Loucy (cell line): Measurements from ENCODE around the gene ETV2.

Source experiments
- H2AFZ ChIP-seq: fragments of 200-600 bp; sonication (generic); 2 replicates; pipeline ENCODE4 v1.6.0; 2016; ENCODE audit warnings: antibody characterized with exemption, mild to moderate bottlenecking, low read length, moderate library complexity
- H3F3A ChIP-seq: fragments of 200-600 bp; 2 replicates; pipeline ENCODE4 v1.6.0; 2016; ENCODE audit warnings: antibody characterized with exemption, low read depth, mild to moderate bottlenecking
- H3K27me3 ChIP-seq: fragments of 200-600 bp; sonication (generic); 2 replicates; pipeline ENCODE4 v1.6.1; 2014; ENCODE audit warnings: low read length, mild to moderate bottlenecking; ENCODE audit not compliant: insufficient read depth, poor library complexity, severe bottlenecking
- H3K36me3 ChIP-seq: fragments of 200-600 bp; sonication (generic); 2 replicates; pipeline ENCODE4 v1.6.1; 2016; ENCODE audit warnings: low read length; ENCODE audit not compliant: insufficient read depth
- H3K4me1 ChIP-seq: fragments of 200-600 bp; sonication (generic); 2 replicates; pipeline ENCODE4 v1.5.1; 2014; ENCODE audit warnings: low read length, mild to moderate bottlenecking; ENCODE audit not compliant: insufficient read depth, poor library complexity, severe bottlenecking
- H3K4me2 ChIP-seq: fragments of 200-600 bp; sonication (generic); 2 replicates; pipeline ENCODE4 v1.6.0; 2014; ENCODE audit warnings: antibody characterized with exemption, low read length, low read depth, mild to moderate bottlenecking; ENCODE audit not compliant: poor library complexity, severe bottlenecking
- H3K4me3 ChIP-seq: fragments of 200-600 bp; sonication (generic); 2 replicates; pipeline ENCODE4 v1.5.1; 2014; ENCODE audit warnings: low read length, mild to moderate bottlenecking, mixed read lengths; ENCODE audit not compliant: poor library complexity, severe bottlenecking
- H3K79me2 ChIP-seq: fragments of 200-600 bp; sonication (generic); 2 replicates; pipeline ENCODE4 v1.6.1; 2014; ENCODE audit warnings: low read length; ENCODE audit not compliant: insufficient read depth
- H3K9ac ChIP-seq: fragments of 200-600 bp; sonication (generic); 2 replicates; pipeline ENCODE4 v1.6.0; 2014; ENCODE audit warnings: mild to moderate bottlenecking, low read depth, low read length, moderate library complexity; ENCODE audit not compliant: poor library complexity, severe bottlenecking
- H3K9me2 ChIP-seq: fragments of 200-600 bp; sonication (generic); replicated peaks from 2 replicates; pipeline ENCODE4 v1.6.1; 2016; ENCODE audit warnings: low read depth, low read length, mixed read lengths
- H3K9me3 ChIP-seq: fragments of 200-600 bp; sonication (generic); 2 replicates; pipeline ENCODE4 v1.6.1; 2014; ENCODE audit warnings: mild to moderate bottlenecking, antibody characterized with exemption, low read length, low read depth; ENCODE audit not compliant: insufficient read depth
- H4K20me1 ChIP-seq: fragments of 200-600 bp; sonication (generic); 2 replicates; pipeline ENCODE4 v1.6.0; 2014; ENCODE audit warnings: antibody characterized with exemption, low read length, mild to moderate bottlenecking; ENCODE audit not compliant: insufficient read depth, poor library complexity, severe bottlenecking
- EZH2phosphoT487 ChIP-seq: fragments of 200-600 bp; IDR thresholded peaks from 2 replicates; pipeline ENCODE4 v1.6.1; 2018; ENCODE audit warnings: antibody characterized with exemption, mild to moderate bottlenecking, moderate library complexity, borderline replicate concordance
- TF ChIP-seq, protein P1 (sequence below): fragments of 200-600 bp; sonication (generic); conservative IDR thresholded peaks from 2 replicates; pipeline ENCODE4 v1.5.1; 2014; ENCODE audit warnings: mild to moderate bottlenecking, antibody characterized with exemption, low read length

Gene ETV2

DNA sequence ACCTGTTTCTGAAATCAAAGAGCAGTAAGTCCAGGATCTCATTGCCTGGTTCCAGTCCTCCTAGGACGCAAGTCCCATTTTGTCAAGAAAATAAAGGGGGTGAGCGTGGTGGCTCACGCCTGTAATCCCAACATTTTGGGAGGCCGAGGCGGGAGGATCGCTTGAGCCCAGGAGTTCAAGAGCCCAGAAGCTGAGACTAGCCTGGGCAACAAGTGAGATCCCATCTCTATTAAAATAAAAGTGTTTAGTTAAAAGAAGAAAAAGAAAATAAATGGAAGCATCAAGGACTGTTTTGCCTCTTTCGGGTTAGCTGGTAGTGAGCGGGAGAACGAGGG lies 29.4 kb upstream of the ETV2 start:
- Histone ChIP-seq H3K27me3 (no peaks in the 10 kb centered on the region), H3K4me3 (peak overlapping the region; percentile 91), H3K9me3 (no peaks in the 10 kb centered on the region; the same call in 1 of the 2 replicates), H3K79me2 (peaks cover 14% of the 10 kb centered on the region), H3K9ac (peak overlapping the region; percentile 92), H3K9me2 (no peaks in the 10 kb centered on the region), H2AFZ (peak overlapping the region; percentile 89), H4K20me1 (no peaks in the 10 kb centered on the region), H3F3A (no peaks in the 10 kb centered on the region), H3K36me3 (no peaks in the 10 kb centered on the region), H3K4me2 (peak overlapping the region; percentile 97), H3K4me1 (peaks cover 18% of the 10 kb centered on the region)
- no peak for TF ChIP-seq EZH2phosphoT487
- TF ChIP-seq, protein P1, sequence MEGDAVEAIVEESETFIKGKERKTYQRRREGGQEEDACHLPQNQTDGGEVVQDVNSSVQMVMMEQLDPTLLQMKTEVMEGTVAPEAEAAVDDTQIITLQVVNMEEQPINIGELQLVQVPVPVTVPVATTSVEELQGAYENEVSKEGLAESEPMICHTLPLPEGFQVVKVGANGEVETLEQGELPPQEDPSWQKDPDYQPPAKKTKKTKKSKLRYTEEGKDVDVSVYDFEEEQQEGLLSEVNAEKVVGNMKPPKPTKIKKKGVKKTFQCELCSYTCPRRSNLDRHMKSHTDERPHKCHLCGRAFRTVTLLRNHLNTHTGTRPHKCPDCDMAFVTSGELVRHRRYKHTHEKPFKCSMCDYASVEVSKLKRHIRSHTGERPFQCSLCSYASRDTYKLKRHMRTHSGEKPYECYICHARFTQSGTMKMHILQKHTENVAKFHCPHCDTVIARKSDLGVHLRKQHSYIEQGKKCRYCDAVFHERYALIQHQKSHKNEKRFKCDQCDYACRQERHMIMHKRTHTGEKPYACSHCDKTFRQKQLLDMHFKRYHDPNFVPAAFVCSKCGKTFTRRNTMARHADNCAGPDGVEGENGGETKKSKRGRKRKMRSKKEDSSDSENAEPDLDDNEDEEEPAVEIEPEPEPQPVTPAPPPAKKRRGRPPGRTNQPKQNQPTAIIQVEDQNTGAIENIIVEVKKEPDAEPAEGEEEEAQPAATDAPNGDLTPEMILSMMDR, result no peak

DNA sequence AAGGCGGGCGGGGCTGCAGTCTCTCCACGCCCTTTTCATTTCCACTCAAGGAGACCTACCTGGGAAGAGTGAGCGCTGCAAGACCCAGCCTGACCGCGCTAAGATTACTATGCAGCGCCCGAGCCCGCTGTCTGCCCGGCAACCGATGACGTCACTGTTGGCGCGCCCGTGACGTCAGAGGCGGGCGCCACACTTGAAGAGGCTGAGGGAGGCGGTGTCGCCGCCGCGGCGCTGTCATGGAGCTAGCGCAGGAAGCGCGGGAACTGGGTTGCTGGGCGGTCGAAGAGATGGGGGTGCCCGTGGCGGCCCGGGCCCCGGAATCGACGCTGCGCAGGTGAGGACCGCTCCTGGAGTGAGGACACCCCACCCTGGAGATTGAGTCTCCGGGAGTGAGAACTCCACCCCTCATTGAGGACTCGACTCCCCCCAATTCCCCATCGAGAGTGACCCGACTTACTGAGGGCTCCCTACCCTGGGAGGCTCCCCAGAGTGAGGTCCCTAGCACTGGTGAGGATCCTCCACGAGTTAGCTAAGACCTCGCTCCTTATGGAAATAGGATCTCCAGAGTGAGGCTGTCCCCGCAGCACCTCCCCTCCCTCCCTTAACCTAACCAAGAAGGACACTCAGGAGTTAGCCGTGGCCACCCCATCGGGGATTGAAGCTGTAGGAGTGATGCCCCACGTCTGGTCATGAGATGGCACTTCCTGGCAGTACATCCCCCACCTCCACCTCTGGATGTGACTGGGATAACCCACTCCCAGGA lies 28.8 kb upstream of the ETV2 start, which contains the start of gene HAUS5:
Gene HAUS5 (plus strand): TSS at position 177 of the 763 bp plus-strand sequence. CDS start 60 bp downstream, at position 237.
- Histone ChIP-seq H3K9ac (peak within 1 kb of the TSS; percentile 92), H3F3A (no peaks in the 10 kb centered on the region), H3K79me2 (peaks cover 14% of the 10 kb centered on the region), H4K20me1 (no peaks in the 10 kb centered on the region), H3K36me3 (no peaks in the 10 kb centered on the region), H3K4me2 (peak within 1 kb of the TSS; percentile 97), H3K9me3 (no peaks in the 10 kb centered on the region), H3K4me1 (peaks cover 18% of the 10 kb centered on the region), H3K4me3 (peak within 1 kb of the TSS; percentile 91), H3K9me2 (no peaks in the 10 kb centered on the region), H2AFZ (peak within 1 kb of the TSS; percentile 89), H3K27me3 (no peaks in the 10 kb centered on the region)
- no peak for TF ChIP-seq EZH2phosphoT487
- TF ChIP-seq, protein P1, result no peak

DNA sequence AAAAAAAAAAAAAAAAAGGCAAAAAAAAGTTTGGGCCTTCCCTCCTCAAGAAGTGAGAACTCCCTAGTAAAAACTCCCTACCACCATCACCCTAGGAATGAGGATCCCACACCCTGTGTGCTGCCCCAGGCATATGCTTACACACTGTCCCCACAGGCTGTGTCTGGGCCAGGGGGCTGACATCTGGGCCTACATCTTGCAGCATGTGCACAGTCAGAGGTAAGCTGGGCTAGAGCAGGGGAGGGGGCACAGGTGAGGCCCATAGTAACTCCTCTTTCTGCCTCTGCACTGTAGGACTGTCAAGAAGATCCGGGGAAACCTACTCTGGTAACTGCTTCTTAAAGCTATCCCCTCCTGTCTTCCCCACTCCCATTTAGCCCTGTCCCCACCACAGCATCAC lies 28.0 kb upstream of the ETV2 start:
- Histone ChIP-seq H3K4me3 (peak overlapping the region; percentile 91), H2AFZ (no peak overlapping the region), H3K79me2 (peaks cover 14% of the 10 kb centered on the region), H3K9me2 (no peaks in the 10 kb centered on the region), H3K4me1 (peaks cover 18% of the 10 kb centered on the region), H3K36me3 (no peaks in the 10 kb centered on the region), H4K20me1 (no peaks in the 10 kb centered on the region), H3K9ac (peak overlapping the region; percentile 92), H3K4me2 (peak overlapping the region; percentile 97), H3K9me3 (no peaks in the 10 kb centered on the region), H3K27me3 (no peaks in the 10 kb centered on the region), H3F3A (no peaks in the 10 kb centered on the region)
- no peak for TF ChIP-seq EZH2phosphoT487
- TF ChIP-seq, protein P1, result no peak
